ENCODE data around the gene KIAA1217.

The KIAA1217 gene

GRCh38 chr10:24208661-24209431 is at the start of gene KIAA1217:
Gene KIAA1217, plus strand, starts transcription at chr10:24209138. Its CDS starts 56 bp downstream, at chr10:24209194.
- no peak for DNase-seq

- no peak for DNase-seq
Measured at GRCh38 chr10:24162206-24162985, 46.5 kb upstream of the KIAA1217 start.

GRCh38 chr10:24163485-24163884 is 45.5 kb upstream of the KIAA1217 start:
- no peak for DNase-seq

- DNase-seq: no peak
Measured at GRCh38 chr10:24168258-24169170, 40.4 kb upstream of the KIAA1217 start.

GRCh38 chr10:24170199-24170598 is 38.7 kb upstream of the KIAA1217 start:
- DNase-seq: no peak

- DNase-seq: no peak
Measured at GRCh38 chr10:24172909-24173308, 36.0 kb upstream of the KIAA1217 start.

- DNase-seq: no peak
Measured at GRCh38 chr10:24174014-24174413, 34.9 kb upstream of the KIAA1217 start.

GRCh38 chr10:24176658-24177057 is 32.3 kb upstream of the KIAA1217 start:
- DNase-seq: no peak

- no peak for DNase-seq
Measured at GRCh38 chr10:24177636-24178035, 31.3 kb upstream of the KIAA1217 start.

- DNase-seq: no peak
Measured at GRCh38 chr10:24180891-24181290, 28.0 kb upstream of the KIAA1217 start.

GRCh38 chr10:24184455-24184854 is 24.5 kb upstream of the KIAA1217 start:
- DNase-seq: no peak

GRCh38 chr10:24193330-24193729 is 15.6 kb upstream of the KIAA1217 start:
- DNase-seq: no peak

GRCh38 chr10:24197263-24197662 is 11.7 kb upstream of the KIAA1217 start:
- DNase-seq: no peak

GRCh38 chr10:24201503-24202180 is 7.3 kb upstream of the KIAA1217 start:
- DNase-seq: no peak

- DNase-seq: no peak
Measured at GRCh38 chr10:24202181-24202570, 6.8 kb upstream of the KIAA1217 start.

GRCh38 chr10:24205821-24206220 is 3.1 kb upstream of the KIAA1217 start:
- DNase-seq: no peak

- DNase-seq: no peak
Measured at GRCh38 chr10:24206334-24206733, 2.6 kb upstream of the KIAA1217 start.

- no peak for DNase-seq
Measured at GRCh38 chr10:24206926-24207325, 2.0 kb upstream of the KIAA1217 start.

- DNase-seq: no peak
Measured at GRCh38 chr10:24207341-24207740, 1.6 kb upstream of the KIAA1217 start.

- DNase-seq: no peak
Measured at GRCh38 chr10:24207781-24208611, 942 bp upstream of the KIAA1217 start.

- no peak for DNase-seq
Measured at GRCh38 chr10:24209432-24209771, 464 bp downstream of the KIAA1217 start.
